HEK293 (cell line): ENCODE data around the gene LAYN.
A peak's percentile ranks its signal among the peaks of the same experiment; 100 is the strongest.

Source experiments
- MZF1 ChIP-seq: fragments of 450-650 bp; formaldehyde crosslinking; IDR thresholded peaks from 2 replicates; pipeline ENCODE4 v1.5.1; 2017; ENCODE audit warnings: missing biosample characterization, missing genetic modification characterization, borderline replicate concordance
- SP2 ChIP-seq: fragments of 450-650 bp; formaldehyde crosslinking; IDR thresholded peaks from 2 replicates; pipeline ENCODE4 v1.5.1; 2016; ENCODE audit warnings: missing biosample characterization, missing genetic modification characterization
- SP7 ChIP-seq: fragments of 450-650 bp; formaldehyde crosslinking; IDR thresholded peaks from 2 replicates; pipeline ENCODE4 v1.5.1; 2016; ENCODE audit warnings: missing biosample characterization, missing genetic modification characterization
- ZBTB21 ChIP-seq: fragments of 450-650 bp; formaldehyde crosslinking; IDR thresholded peaks from 2 replicates; pipeline ENCODE4 v1.5.1; 2017; ENCODE audit warnings: missing biosample characterization, missing genetic modification characterization
- ZBTB7A ChIP-seq: fragments of 450-650 bp; formaldehyde crosslinking; IDR thresholded peaks from 2 replicates; pipeline ENCODE4 v1.5.1; 2016; ENCODE audit warnings: low read depth, missing biosample characterization, missing genetic modification characterization
- ZNF112 ChIP-seq: fragments of 450-650 bp; formaldehyde crosslinking; IDR thresholded peaks from 2 replicates; pipeline ENCODE4 v1.5.0; 2017; ENCODE audit warnings: missing biosample characterization, missing genetic modification characterization
- ZNF114 ChIP-seq: fragments of 450-650 bp; formaldehyde crosslinking; IDR thresholded peaks from 2 replicates; pipeline ENCODE4 v1.5.0; 2017; ENCODE audit warnings: missing biosample characterization, missing genetic modification characterization
- ZNF132 ChIP-seq: fragments of 450-650 bp; formaldehyde crosslinking; IDR thresholded peaks from 2 replicates; pipeline ENCODE4 v1.5.1; 2017; ENCODE audit warnings: missing biosample characterization, missing genetic modification characterization, borderline replicate concordance
- ZNF146 ChIP-seq: fragments of 450-650 bp; formaldehyde crosslinking; IDR thresholded peaks from 2 replicates; pipeline ENCODE4 v1.5.1; 2016; ENCODE audit warnings: missing biosample characterization, missing genetic modification characterization
- ZNF169 ChIP-seq: fragments of 450-650 bp; formaldehyde crosslinking; IDR thresholded peaks from 2 replicates; pipeline ENCODE4 v1.5.1; 2016; ENCODE audit warnings: missing biosample characterization, missing genetic modification characterization
- ZNF174 ChIP-seq: fragments of 450-650 bp; formaldehyde crosslinking; IDR thresholded peaks from 2 replicates; pipeline ENCODE4 v1.5.0; 2017; ENCODE audit warnings: missing biosample characterization, mild to moderate bottlenecking, missing genetic modification characterization
- ZNF175 ChIP-seq: fragments of 450-650 bp; formaldehyde crosslinking; IDR thresholded peaks from 2 replicates; pipeline ENCODE4 v1.5.1; 2016; ENCODE audit warnings: missing biosample characterization, missing genetic modification characterization
- ZNF37A ChIP-seq: fragments of 450-650 bp; IDR thresholded peaks from 2 replicates; pipeline ENCODE4 v1.5.1; 2018; ENCODE audit warnings: missing biosample characterization, missing genetic modification characterization
- ZNF423 ChIP-seq: fragments of 450-650 bp; formaldehyde crosslinking; IDR thresholded peaks from 2 replicates; pipeline ENCODE4 v1.5.1; 2016; ENCODE audit warnings: missing biosample characterization, missing genetic modification characterization
- ZNF433 ChIP-seq: fragments of 450-650 bp; formaldehyde crosslinking; IDR thresholded peaks from 2 replicates; pipeline ENCODE4 v1.5.1; 2016; ENCODE audit warnings: missing biosample characterization, missing genetic modification characterization, low read depth
- ZNF521 ChIP-seq: fragments of 450-650 bp; formaldehyde crosslinking; IDR thresholded peaks from 2 replicates; pipeline ENCODE4 v1.5.1; 2017; ENCODE audit warnings: missing biosample characterization, mild to moderate bottlenecking, missing genetic modification characterization
- ZNF530 ChIP-seq: fragments of 450-650 bp; formaldehyde crosslinking; IDR thresholded peaks from 2 replicates; pipeline ENCODE4 v1.5.1; 2016; ENCODE audit warnings: low read depth, missing biosample characterization, missing genetic modification characterization
- ZNF558 ChIP-seq: fragments of 450-650 bp; formaldehyde crosslinking; IDR thresholded peaks from 2 replicates; pipeline ENCODE4 v1.5.1; 2016; ENCODE audit warnings: missing biosample characterization, missing genetic modification characterization
- ZNF596 ChIP-seq: fragments of 450-650 bp; IDR thresholded peaks from 2 replicates; pipeline ENCODE4 v1.5.0; 2018; ENCODE audit warnings: missing biosample characterization, mild to moderate bottlenecking, missing genetic modification characterization, moderate library complexity
- ZNF610 ChIP-seq: fragments of 450-650 bp; formaldehyde crosslinking; IDR thresholded peaks from 2 replicates; pipeline ENCODE4 v1.5.1; 2016; ENCODE audit warnings: missing biosample characterization, missing genetic modification characterization, borderline replicate concordance
- ZNF624 ChIP-seq: fragments of 450-650 bp; formaldehyde crosslinking; IDR thresholded peaks from 2 replicates; pipeline ENCODE4 v1.5.1; 2017; ENCODE audit warnings: missing biosample characterization, missing genetic modification characterization
- ZNF654 ChIP-seq: fragments of 450-650 bp; formaldehyde crosslinking; IDR thresholded peaks from 2 replicates; pipeline ENCODE4 v1.5.1; 2016; ENCODE audit warnings: low read depth, missing biosample characterization, missing genetic modification characterization
- ZNF660 ChIP-seq: fragments of 450-650 bp; IDR thresholded peaks from 2 replicates; pipeline ENCODE4 v1.5.1; 2018; ENCODE audit warnings: missing biosample characterization, mild to moderate bottlenecking, missing genetic modification characterization
- ZSCAN16 ChIP-seq: fragments of 450-650 bp; formaldehyde crosslinking; IDR thresholded peaks from 2 replicates; pipeline ENCODE4 v1.5.1; 2016; ENCODE audit warnings: missing biosample characterization, missing genetic modification characterization
- ZSCAN23 ChIP-seq: fragments of 450-650 bp; formaldehyde crosslinking; IDR thresholded peaks from 2 replicates; pipeline ENCODE4 v1.5.1; 2016; ENCODE audit warnings: missing biosample characterization, missing genetic modification characterization
- TF ChIP-seq, protein P1 (sequence below): fragments of 450-650 bp; formaldehyde crosslinking; IDR thresholded peaks from 2 replicates; pipeline ENCODE4 v1.5.1; 2017; ENCODE audit warnings: missing biosample characterization, missing genetic modification characterization
- TF ChIP-seq, protein P2 (sequence below): fragments of 450-650 bp; formaldehyde crosslinking; IDR thresholded peaks from 2 replicates; pipeline ENCODE4; 2016; ENCODE audit warnings: missing biosample characterization, missing genetic modification characterization
- TF ChIP-seq, protein P3 (sequence below): fragments of 450-650 bp; formaldehyde crosslinking; IDR thresholded peaks from 2 replicates; pipeline ENCODE4 v1.5.0; 2017; ENCODE audit warnings: missing biosample characterization, missing genetic modification characterization, borderline replicate concordance
- TF ChIP-seq, protein P4 (sequence below): fragments of 450-650 bp; formaldehyde crosslinking; IDR thresholded peaks from 2 replicates; pipeline ENCODE4 v1.5.1; 2016; ENCODE audit warnings: missing biosample characterization, missing genetic modification characterization
- TF ChIP-seq, protein P5 (sequence below): IDR thresholded peaks from 2 replicates; pipeline ENCODE4 v1.6.1; 2011; ENCODE audit warnings: mild to moderate bottlenecking, low read depth, low read length, borderline replicate concordance

The LAYN gene

DNA sequence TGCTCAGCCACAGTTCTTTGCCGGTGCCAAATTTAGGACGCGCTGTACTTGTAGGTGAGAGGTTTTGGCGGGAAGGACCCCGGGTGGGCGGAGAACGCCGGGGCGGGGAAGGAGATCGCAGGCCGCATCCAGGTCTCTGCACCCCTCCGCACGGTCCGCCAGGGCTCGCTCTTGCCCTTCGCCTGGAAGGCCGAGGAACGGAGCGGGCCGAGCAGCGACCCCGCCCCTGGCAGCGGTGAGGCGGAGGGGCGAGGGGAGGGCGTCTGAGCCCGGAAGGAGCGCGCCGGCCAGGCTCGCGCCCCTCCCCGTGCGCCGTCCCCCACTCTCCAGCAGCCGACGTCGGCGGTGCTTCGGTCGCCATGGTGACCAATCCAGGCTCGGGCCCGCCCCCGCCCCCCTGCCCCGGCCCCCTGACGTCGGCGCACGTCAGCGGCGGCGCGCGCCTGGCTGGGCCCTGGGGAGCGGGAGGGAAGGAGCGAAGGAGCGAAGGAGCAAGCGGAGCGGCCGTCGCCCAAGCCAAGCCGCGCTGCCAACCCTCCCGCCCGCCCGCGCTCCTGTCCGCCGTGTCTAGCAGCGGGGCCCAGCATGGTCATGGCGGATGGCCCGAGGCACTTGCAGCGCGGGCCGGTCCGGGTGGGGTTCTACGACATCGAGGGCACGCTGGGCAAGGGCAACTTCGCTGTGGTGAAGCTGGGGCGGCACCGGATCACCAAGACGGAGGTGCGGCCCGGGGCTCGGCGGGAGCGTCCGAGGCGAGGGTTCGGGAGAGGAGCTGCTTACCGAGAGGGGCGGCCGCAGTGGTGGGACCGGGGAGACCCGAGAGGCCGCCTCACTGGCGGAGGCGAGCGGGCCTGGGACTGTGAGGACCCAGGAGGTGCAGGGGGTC is 61.7 kb downstream of the LAYN start, which contains the start of gene SIK2 (continued):
- TF ChIP-seq, protein P1, sequence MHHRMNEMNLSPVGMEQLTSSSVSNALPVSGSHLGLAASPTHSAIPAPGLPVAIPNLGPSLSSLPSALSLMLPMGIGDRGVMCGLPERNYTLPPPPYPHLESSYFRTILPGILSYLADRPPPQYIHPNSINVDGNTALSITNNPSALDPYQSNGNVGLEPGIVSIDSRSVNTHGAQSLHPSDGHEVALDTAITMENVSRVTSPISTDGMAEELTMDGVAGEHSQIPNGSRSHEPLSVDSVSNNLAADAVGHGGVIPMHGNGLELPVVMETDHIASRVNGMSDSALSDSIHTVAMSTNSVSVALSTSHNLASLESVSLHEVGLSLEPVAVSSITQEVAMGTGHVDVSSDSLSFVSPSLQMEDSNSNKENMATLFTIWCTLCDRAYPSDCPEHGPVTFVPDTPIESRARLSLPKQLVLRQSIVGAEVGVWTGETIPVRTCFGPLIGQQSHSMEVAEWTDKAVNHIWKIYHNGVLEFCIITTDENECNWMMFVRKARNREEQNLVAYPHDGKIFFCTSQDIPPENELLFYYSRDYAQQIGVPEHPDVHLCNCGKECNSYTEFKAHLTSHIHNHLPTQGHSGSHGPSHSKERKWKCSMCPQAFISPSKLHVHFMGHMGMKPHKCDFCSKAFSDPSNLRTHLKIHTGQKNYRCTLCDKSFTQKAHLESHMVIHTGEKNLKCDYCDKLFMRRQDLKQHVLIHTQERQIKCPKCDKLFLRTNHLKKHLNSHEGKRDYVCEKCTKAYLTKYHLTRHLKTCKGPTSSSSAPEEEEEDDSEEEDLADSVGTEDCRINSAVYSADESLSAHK (tag by site-specific recombination), result no peak
- TF ChIP-seq ZNF596 (tag by site-specific recombination) (0 out of 2 replicates have a peak, but pooled peaks have one; percentile 26), ZBTB7A (tag by site-specific recombination) (no peak), SP2 (peak; percentile 73), ZSCAN23 (no peak), ZNF174 (no peak), ZNF37A (no peak), ZNF558 (tag by site-specific recombination) (no peak), ZNF624 (tag by site-specific recombination) (no peak), ZNF521 (no peak), ZNF530 (tag by site-specific recombination) (no peak), ZNF169 (tag by site-specific recombination) (no peak), ZNF433 (tag by site-specific recombination) (no peak), ZNF610 (peak; percentile 88), ZNF132 (tag by site-specific recombination) (no peak), SP7 (tag by site-specific recombination) (peak; percentile 43), MZF1 (no peak), ZNF660 (tag by site-specific recombination) (peak; percentile 74; the same call in 1 of the 2 replicates), ZNF654 (peak; percentile 65), ZNF112 (tag by site-specific recombination) (no peak), ZNF423 (tag by site-specific recombination) (no peak), ZNF146 (tag by site-specific recombination) (no peak), ZSCAN16 (no peak), ZNF175 (no peak), ZNF114 (no peak), ZBTB21 (tag by site-specific recombination) (no peak)
- TF ChIP-seq, protein P2, sequence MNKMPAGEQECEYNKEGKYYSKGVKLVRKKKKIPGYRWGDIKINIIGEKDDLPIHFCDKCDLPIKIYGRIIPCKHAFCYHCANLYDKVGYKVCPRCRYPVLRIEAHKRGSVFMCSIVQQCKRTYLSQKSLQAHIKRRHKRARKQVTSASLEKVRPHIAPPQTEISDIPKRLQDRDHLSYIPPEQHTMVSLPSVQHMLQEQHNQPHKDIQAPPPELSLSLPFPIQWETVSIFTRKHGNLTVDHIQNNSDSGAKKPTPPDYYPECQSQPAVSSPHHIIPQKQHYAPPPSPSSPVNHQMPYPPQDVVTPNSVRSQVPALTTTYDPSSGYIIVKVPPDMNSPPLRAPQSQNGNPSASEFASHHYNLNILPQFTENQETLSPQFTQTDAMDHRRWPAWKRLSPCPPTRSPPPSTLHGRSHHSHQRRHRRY, result no peak
- TF ChIP-seq, protein P3, sequence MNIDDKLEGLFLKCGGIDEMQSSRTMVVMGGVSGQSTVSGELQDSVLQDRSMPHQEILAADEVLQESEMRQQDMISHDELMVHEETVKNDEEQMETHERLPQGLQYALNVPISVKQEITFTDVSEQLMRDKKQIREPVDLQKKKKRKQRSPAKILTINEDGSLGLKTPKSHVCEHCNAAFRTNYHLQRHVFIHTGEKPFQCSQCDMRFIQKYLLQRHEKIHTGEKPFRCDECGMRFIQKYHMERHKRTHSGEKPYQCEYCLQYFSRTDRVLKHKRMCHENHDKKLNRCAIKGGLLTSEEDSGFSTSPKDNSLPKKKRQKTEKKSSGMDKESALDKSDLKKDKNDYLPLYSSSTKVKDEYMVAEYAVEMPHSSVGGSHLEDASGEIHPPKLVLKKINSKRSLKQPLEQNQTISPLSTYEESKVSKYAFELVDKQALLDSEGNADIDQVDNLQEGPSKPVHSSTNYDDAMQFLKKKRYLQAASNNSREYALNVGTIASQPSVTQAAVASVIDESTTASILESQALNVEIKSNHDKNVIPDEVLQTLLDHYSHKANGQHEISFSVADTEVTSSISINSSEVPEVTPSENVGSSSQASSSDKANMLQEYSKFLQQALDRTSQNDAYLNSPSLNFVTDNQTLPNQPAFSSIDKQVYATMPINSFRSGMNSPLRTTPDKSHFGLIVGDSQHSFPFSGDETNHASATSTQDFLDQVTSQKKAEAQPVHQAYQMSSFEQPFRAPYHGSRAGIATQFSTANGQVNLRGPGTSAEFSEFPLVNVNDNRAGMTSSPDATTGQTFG, result no peak
- TF ChIP-seq, protein P4, sequence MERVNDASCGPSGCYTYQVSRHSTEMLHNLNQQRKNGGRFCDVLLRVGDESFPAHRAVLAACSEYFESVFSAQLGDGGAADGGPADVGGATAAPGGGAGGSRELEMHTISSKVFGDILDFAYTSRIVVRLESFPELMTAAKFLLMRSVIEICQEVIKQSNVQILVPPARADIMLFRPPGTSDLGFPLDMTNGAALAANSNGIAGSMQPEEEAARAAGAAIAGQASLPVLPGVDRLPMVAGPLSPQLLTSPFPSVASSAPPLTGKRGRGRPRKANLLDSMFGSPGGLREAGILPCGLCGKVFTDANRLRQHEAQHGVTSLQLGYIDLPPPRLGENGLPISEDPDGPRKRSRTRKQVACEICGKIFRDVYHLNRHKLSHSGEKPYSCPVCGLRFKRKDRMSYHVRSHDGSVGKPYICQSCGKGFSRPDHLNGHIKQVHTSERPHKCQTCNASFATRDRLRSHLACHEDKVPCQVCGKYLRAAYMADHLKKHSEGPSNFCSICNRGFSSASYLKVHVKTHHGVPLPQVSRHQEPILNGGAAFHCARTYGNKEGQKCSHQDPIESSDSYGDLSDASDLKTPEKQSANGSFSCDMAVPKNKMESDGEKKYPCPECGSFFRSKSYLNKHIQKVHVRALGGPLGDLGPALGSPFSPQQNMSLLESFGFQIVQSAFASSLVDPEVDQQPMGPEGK (tag by site-specific recombination), result peak; percentile 87
- TF ChIP-seq, protein P5, sequence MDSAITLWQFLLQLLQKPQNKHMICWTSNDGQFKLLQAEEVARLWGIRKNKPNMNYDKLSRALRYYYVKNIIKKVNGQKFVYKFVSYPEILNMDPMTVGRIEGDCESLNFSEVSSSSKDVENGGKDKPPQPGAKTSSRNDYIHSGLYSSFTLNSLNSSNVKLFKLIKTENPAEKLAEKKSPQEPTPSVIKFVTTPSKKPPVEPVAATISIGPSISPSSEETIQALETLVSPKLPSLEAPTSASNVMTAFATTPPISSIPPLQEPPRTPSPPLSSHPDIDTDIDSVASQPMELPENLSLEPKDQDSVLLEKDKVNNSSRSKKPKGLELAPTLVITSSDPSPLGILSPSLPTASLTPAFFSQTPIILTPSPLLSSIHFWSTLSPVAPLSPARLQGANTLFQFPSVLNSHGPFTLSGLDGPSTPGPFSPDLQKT, result no peak
